Stimulated activated CD4-positive, alpha-beta T cell treated with anti-CD3 and anti-CD28 coated beads, Interleukin-2, amount 100 ng/mL, for 4 hours (primary cell): ENCODE measurements around the gene TEP1.
A peak's percentile ranks its signal among the peaks of the same experiment; 100 is the strongest.

Experiments used
- DNase-seq: peaks from one replicate; pipeline ENCODE4 v3.0.0-alpha.2; 2020; ENCODE audit warnings: low read depth

The TEP1 gene

DNA sequence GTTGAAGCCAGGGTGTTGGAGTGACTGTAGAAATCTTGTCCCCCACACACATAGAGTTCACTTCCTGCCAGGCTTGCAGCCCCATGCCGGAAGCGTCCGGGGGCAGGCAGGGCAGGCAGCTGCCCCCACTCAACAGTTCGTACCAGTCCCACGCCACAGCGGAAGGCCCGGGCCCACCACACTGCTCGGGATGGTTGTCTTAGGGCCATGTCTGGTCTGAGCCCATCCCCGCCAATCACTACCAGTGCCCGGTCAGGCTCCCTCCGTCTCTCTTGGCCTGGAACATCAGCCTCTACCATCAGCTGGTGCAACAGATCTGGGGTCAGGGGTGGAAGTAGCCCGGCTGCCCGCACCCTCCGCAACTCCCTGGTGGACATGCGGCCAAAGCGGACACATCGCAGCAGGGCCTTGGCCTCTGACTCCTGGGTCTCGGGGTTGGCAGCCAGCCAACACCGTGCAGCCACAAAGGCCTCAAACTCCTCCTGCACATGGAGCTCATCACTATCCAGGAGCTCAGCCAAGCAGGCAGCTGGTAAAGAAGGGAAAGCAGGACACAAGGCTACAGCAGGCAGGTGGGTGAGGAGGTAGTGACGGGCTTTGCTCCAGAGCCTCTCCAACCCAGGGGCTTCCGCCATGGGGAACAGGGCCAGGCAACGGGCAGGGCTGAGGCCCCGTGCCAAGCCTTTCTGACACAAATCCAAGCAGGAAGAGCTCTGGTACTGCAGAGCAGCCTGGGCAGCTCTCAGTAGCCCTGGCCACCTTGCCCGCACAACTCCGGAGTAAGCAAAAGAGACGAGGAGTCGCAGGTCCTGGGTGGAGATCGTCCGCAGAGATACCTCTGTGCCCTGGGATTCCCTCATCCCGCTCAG, 16.7 kb upstream of the TEP1 start:
- DNase-seq: no peak

DNA sequence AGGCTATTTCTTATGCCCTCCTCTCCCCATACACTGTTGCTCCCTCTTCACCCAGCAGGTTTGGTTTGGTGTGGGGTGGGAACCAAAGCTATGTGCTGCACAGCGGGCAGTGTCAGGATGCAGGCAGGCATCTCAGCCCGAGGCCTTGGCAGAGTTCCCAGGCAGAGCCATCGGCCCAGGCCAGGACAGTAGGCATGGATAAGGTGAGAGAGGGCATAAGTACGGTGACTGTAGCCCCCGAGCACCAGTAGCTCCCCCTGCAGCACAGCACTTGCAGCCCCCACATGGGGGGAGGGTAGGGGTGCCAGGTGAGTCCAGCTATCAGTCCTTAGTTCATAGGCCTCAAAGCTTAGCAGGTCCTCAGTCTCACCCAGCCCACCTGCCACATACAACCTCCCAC, 15.5 kb upstream of the TEP1 start:
- no peak for DNase-seq

DNA sequence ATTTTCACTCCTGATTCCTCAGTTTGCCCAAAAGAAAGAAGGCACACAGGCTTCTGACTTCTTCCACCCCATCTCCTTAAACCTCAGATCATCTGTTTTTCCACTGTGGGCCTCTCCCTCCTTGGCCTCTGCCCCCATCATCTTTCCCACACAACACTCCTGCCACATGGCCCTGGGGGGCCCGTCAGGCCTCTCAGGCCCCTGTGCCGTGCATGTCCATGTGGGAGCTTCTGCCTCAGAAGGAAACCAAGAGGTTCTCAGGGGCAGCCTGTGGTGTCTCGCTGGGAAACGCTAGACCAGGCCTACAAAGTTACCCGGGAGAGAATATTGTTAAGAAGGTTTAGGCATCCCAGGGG, 14.7 kb upstream of the TEP1 start:
- DNase-seq: no peak

DNA sequence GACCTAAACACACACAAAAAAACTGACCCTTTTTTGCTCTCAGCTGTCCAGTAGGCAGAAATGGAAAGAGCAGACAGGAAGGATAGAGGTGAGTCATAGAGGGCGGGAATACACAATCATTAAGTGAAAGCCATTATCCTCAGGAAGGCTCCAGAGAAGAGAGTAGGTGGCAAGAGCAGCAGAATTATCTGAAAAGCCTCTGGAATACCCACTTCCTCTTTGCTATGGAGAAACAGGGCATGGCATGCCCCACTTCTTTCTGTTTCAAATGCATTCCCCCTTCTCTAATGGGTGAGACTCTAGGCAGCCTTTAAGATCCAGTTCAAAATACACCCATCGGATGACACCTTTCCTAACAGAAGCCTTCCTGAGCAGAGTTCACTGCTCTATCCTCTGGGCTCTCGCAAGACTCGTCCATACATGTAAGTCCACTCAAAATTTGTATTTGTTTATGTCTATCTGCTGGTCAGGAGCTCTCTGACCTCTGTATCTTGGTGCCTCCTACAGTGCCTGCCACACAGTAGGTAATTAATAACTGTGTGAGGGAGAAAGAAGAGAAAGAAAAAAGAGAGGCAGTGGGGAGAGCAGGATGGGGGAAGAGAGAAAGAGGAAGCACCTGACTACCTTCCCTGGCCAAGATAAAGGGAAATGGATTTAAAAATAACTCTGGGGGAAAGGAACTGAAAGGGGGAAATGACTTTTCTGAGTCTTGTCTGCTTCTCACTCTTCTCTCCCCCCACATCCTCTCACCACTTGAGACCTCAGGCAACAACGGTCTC, 14.1 kb upstream of the TEP1 start:
- no peak for DNase-seq

DNA sequence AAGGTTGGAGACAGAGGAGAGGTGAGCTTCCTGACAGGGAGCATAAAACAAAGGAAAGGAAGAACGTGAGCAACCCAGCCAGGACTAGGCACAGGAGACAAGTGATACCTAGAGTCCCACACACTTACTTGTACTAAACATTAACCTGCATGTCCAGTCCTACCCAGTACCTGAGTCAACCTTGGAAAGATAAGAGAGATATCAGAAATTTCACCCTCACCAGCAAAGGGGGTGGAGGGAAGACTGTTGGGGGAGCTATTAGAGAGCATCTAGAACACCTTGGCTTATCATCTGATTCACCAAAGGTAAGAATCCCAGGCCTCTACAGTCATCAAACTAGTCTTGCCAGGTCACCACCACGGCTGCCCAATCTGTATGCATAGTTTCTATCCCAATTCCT, 11.6 kb upstream of the TEP1 start:
- DNase-seq: no peak

DNA sequence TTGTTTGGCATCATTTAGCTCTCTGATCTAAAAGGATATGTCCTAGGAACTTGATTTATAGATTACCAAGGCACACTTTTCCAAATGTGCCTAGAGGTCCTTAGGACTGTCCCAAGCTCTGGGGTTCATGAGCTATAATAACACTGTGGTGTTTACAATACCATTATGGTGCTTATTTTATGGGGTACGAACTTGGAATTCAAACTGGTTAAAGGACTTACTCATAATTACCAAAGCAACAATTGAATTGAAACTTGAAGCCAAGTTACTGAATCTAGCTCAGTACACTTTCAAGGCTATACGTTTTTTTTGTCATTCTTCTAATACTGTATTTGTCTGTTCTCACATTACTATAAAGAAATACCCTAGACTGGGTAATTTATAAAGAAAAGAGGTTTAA, 9.6 kb upstream of the TEP1 start:
- DNase-seq: no peak

DNA sequence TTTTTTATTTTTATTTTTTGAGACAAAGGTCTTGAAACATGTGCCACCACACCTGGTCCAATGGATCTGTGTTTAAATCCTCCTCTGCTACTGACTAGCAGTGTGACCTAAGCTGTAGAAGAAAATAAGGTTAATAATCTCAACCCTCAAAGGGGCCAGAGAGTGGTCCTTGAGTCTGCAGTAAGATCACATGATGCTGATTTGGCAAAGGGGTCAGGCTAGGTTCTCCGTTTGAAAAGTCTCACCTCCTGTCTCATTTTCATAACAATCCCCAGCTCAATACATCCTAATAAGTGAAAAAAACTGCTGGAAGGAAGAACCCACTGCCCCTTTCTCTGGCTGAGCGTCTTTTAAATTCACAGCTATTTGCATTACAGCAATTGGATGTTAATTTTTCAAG, 8.0 kb upstream of the TEP1 start:
- no peak for DNase-seq

DNA sequence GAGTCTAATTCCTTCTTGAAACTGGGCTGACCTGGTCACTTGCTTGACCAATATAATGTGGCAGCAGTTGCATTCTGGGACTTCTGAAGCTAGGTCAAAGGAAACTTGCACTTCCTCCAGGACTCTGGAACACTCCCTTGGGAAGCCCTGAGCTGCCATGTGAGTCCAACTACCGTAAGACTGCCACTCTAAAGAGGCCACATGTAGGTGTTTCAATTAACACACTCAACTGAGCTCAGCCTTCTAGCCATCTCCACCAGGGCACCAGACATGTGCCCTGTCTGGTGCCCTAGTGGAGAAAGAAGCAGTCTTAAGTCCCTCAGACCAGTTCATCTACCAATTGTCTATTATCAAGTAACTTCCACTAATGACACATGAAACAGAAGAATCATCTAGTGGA, 6.1 kb upstream of the TEP1 start:
- no peak for DNase-seq

DNA sequence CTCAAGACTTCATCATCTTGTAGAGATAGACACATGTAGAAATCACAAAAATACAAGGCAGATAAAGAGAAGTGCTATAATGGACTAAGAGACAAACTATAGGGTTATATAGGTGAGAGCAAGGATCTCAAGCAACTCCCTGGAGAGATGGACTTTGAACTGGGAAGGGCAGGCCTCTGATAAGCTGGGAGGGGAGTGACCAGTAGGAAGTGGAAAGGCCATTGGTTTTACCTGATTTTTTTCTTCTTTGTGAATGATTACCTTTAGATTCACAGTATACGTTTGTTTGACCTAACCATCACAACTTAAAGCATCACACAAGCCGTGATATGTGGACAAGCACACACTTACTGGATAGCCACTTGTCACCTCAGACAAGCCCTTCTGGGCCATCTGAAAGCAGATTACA, 5.2 kb upstream of the TEP1 start:
- no peak for DNase-seq

DNA sequence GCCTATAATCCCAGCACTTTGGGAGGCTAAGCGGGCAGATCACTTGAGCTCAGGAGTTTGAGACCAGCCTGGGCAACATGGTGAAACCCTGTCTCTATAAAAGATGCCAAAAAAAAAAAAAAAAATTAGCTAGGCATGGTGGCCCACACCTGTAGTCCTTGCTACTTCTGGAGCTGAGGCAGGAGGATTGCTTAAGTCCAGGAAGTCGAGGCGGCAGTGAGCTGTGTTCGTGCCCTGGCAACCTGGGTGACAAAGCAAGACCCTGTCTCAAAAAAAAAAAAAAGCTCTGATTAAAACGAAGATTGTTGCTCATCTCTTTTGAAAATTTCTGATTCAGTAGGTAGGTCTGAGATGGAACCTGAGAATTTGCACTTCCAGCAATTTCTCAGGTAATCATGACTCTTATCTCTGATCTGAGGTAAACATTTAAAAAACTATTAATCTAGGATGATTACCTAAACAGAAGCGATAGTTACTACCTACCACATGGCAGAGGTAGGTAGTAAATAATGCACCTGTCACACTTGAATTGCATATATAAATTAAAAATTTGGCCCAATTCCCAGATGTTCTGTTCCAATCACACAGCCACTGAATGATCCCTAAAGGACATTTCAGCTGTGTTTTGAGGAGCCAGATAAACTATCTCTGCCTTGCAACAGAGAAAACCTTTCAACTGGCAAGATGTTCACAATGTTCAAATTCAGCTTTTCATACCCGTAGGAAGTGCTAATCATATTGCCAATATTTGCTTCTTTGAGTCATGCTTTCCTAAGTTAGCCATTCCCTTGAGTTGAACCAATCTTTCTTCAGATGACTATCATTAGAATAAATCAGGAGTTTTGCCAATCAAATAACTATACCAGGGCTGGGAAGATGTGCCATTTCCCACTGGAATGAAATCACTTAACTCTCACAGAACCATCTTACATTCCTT, 4.2 kb upstream of the TEP1 start:
- no peak for DNase-seq

DNA sequence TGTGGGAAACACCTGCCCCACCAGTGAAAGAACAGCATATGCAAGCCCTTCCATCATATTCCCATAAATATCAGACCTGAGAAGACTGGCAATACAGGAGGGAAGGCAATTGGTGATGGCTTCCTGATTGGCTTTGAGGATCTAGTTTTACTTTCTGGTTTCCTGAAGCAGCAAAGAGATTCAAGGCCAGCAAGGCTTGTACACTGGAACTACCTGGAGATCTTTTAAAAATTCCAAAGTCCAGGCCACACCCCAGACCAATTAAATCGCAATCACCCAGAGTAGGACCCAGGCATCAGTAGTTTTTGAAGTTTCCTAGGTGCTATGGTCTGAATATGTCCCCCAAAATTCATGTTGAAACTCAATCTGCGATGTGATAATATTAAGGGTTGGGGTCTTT, 2.9 kb upstream of the TEP1 start:
- no peak for DNase-seq

DNA sequence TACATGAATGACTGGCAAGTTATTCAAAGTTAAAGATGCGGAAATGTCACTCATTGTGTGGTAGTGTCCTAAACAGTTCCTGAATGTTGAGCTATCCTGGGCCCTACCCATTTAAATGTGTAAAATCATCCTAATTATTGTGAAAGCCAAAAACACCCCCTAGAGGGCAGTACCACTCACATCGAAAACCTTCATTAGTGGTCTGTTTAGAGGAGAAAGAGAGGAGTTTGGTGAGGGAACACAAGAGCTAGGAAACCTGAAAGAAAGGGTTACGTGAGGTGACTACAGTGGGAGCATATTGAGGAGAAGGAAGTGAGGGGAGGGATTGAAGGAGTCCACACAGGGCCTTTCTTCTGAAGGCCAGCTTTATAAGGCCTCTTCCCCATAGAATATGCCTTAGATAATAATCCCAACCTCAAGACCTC, 2.5 kb upstream of the TEP1 start:
- peak; percentile 26 for DNase-seq

DNA sequence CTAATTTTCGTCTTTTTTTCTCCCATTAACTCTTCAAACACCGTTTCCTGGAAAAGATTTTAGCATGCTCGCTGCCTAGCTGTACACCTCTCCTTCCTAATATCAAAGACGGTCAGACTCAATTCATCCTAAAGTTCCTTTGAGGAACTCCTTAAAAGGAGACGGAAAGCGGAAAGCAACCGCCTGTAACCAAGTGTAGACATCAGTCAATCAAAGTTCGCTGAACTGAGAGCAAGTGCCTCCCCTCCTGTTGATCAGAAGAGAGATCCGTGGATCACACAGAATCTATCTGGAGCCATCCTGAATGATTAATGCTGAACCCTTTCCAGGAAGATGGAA, 412 bp upstream of the TEP1 start:
- no peak for DNase-seq

DNA sequence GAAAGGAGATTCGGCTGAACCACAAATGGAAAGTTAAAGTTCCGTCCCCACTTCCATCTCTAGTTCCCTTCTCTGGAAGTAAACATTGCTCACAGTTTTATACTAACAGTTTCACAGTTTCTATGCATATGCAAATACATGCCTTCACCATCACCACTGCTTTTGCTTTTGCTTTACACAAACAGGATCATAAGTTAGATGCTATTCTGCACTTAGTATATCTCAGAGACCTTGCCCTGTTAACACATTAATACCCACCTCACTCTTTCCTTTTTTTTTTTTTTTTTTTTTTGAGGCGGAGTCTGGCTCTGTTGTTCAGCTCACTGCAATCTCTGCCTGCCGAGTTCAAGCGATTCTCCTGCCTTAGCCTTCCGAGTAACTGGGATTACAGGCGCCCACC, 890 bp downstream of the TEP1 start:
- DNase-seq: no peak

DNA sequence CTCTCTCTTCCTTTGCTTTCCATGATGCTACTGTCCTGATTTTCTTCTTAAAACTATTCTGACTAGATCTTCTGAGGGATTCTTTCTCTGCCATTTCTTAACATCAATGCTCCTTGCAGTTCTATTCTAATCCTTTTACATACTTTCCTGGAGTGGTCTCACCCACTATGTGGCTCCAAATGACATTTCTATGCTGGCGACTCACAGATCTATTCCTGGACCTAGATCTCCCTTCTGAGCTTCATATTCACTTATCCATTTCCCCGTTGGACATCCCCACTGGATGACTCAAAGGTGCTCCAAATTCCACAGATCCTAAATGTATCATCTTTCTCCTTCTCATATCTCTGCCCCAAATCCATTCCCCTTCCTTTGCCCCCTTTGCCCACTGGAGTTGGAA, 4.1 kb downstream of the TEP1 start:
- no peak for DNase-seq

DNA sequence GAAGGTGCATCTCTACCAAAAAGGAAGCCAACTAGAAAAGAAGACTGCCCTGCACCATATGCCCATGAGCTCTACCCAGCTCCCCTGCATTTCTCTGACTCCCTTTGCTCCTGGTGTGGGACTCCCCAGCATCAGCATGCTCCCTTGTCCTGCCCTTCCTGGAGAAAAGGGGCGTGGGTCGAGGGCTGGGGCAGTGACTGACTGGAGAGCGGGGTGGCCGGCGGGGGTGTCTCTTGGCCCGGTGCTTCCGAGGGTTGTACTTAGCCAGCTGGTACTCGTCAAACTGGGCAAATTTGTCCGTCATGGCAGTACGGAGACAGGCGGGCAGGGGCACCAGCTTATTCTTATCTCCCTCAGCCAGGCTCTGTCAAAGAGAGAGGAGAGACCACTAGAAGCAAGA, 9.8 kb downstream of the TEP1 start:
- no peak for DNase-seq

DNA sequence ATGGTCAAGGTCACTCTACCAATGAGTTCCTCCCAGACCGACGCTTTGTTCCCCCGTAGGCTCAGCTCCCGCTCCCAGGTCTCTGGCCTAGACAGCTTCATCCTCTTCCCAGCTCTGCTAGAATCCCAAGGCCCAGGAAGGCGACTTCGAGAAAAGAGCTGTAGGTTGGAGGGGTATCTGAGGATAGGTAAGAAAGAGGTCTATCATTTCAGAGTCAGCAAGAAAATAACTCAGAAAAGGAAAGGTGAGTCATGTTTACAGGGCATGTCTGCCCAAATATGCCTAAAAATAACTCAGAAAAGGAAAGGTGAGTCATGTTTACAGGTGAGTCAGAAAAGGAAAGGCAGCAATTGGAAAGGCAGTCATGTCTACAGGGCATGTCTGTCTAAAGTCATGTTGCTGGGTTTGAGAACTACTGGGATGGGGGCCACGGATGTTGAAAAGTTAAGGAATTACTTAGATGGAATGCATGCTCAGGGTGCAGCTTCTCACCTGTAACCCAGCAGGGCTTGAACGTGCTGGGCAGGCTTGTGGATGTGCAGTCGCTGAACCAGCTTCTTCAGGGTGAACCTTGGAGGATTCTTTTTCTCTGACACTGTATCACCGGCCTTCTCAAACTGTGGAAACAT, 12.2 kb downstream of the TEP1 start:
- peak; percentile 9 for DNase-seq

DNA sequence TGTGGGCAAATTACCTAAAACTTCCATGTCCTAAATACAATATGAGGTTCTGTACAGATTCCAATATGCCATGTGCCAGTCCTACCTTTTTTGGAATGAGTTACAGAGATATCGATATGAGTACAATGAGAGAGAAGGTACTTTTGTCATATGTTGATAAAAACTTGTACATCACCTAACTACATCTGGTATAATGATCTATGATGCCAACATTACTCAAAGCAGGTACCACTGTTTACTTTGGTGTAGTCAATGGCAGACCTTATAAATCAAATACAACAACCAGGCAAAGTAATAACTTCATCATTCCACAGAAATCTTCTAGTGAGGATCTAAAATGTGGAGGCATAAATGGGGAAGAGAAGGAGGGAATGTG, 12.7 kb downstream of the TEP1 start:
- DNase-seq: no peak

DNA sequence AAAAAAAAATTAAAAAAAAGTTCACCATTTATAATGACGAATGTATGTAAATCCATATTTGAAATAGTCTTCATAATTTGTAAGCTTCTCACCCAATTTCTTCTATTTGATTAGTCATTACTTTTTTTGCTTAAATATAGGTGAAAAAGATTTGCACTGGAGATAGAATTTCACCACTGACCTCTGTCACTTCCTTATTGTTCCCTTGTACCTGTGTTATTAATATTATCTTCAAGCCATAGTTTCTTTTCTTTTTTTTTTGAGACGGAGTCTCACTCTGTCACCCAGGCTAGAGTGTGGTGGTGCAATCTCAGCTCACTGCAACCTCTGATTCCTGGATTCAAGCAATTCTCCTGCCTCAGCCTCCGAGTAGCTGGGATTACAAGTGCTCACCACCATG, 15.8 kb downstream of the TEP1 start:
- no peak for DNase-seq

DNA sequence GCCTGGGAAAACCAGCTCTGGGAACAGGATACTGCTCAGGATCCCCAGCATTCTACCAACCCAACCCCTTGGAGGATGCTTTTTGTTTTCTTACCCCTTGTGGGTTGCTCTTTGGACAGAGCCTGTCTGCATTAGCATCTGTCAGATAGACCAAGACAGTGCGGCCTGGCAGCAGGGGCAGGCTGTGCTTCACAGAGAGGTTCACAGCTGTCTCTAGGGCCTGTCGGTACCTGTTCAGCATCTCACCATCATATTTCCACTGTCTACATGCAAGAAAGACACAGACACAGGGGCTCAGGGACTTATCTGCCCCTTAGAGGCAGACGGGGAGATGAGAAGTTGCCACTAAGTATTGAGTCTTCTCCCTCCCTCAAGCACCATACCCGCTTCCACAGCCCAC, 21.8 kb downstream of the TEP1 start:
- DNase-seq: no peak

DNA sequence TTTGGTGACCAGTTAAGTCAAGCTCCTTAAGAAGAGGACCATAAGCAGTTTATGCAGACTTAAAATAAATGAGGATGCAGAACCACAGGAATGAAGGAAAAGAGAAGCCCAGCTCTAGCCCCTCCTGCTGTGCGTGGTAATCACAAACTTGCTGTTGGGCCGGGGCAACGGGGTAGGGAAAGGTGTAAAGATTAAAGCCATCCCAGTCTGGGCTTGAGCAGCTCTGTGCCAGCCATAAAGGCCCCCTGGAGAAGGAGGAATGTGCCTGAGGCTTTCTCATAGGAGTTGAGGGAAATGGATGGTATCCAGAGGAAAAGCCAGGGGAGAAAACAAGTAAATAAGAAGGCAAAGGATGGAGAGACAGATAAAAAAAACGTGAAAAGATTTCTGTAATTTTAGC, 25.1 kb downstream of the TEP1 start:
- DNase-seq: no peak

DNA sequence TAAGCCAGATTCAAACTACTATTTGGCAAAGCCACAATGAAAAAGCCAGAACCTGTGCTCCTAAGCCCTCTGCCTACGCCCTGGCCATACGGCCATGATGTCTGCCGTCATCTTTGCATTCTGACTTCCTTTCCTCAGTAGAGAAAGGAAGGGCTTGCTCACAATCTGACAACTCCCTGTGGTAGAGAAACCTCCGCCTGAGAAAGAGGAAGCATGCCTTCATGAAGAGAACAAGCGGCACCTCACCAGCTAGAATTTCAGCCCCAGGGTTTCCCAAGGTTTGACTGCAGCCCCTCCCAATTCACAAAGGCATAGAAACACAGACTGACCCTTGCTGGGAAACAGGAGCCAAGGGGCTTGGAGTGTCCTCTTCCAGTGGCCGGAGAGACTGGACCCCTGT, 25.7 kb downstream of the TEP1 start:
- no peak for DNase-seq
